GM21390 (cell line): ENCODE measurements around the gene LRTM1.

Experiments used
- ATAC-seq: cut with Tn5 transposase; IDR thresholded peaks from one replicate; pipeline ENCODE4 v1.9.1; 2021; ENCODE audit not compliant: unreplicated experiment

The LRTM1 gene

GRCh38 chr3:54897028-54897711 lies 30.7 kb downstream of the LRTM1 start:
- ATAC-seq, result no peak

DNA sequence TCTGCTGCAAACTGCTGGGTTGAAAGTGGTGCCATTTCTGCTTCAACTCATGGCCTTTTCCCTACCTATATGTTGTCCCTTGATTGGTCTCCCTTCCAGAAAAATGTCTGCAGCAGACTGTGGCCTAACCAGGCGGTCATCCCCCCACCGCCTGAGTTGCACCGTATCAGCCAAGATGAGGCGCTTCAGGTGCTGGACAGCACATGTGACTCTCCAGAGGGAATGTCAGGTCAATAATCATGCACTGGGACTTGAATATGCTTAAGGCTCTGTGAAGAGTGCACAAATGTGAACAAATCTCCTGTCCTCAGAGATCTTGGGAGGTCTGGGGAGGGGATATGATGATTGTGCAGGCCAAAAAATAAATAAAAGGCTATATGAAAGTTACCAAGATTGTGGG lies 32.2 kb downstream of the LRTM1 start:
- ATAC-seq, result no peak

- no peak for ATAC-seq
Measured at GRCh38 chr3:54892168-54892567, 35.7 kb downstream of the LRTM1 start.

- no peak for ATAC-seq
Measured at GRCh38 chr3:54891540-54891897, 36.3 kb downstream of the LRTM1 start.

DNA sequence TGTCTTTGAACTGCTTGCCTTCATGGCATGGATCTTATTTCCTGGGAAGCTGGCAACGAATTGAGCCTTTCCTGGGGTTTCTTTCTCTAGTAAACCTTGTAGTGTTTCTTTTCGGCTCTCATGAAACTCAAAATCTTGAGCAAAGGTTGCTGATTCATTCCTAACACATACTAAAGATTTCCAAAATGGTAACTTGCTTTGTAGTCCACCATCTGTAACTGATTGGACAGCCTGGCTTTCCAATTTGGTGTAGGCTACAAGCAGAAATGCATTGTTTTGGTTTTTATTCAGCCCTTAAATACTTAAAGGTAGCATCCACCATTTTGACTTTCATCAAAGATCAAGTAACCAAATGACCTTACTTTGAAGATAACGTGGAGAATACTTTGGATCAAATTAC lies 38.1 kb downstream of the LRTM1 start:
- no peak for ATAC-seq

DNA sequence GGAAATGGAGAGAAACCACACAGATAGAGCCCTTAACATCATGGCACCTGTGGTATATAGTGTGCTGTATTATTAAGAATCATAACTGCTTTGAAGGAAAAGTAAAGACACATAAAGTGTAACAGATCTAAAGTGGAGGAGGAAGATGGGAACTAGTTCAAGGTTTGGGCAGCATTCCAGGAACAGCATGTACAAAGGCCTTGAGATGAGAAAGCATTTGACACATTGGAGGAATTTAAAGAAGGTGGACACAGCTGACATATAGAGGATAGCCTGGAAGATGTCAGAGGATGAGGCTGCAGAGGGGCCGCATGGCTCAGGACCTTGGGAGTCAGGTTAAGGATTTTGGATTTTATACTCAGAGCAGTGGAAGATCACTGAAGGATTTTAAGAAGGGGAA lies 39.0 kb downstream of the LRTM1 start:
- no peak for ATAC-seq

DNA sequence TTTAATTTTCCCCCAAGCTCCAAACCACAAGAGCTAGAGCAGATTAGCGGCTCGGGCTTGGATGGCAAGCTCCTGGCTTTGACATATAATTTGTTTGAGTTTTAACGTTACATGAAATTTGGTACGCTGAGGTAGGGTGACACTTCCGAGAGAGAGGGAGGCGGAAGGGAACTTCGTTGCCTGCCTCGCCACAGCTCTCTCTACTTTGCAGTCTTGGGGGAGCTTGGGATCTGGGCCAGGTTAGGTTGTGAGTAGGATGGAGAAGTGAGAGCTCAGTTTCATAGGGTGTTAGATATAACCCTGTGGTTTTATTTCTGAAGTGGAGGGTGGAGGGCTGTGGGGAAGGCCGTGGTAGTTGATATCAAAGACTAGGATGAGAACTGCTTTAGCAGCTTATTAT lies 39.7 kb downstream of the LRTM1 start:
- ATAC-seq, result no peak

- ATAC-seq, result no peak
Measured at GRCh38 chr3:54882129-54882833, 45.6 kb downstream of the LRTM1 start.

DNA sequence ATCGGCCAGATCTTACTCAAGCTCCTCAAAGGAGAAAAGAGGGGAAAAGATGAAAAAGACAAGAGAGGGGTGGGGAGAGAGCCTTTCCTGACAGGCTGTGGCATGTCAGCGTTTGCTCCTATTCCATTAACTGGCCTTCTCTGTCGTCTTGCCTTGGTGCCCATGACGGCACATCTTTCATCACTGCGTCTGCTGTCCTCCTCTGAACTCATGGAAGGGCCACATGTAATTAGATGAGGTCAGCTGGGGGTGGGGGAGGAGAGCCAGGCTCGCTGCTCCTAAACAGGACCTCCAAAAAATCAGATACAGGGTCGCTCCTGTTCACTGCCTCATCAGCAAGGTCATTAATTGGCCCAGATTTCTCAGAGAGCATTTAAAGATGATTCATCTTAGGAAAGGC lies 49.7 kb downstream of the LRTM1 start:
- ATAC-seq, result no peak

DNA sequence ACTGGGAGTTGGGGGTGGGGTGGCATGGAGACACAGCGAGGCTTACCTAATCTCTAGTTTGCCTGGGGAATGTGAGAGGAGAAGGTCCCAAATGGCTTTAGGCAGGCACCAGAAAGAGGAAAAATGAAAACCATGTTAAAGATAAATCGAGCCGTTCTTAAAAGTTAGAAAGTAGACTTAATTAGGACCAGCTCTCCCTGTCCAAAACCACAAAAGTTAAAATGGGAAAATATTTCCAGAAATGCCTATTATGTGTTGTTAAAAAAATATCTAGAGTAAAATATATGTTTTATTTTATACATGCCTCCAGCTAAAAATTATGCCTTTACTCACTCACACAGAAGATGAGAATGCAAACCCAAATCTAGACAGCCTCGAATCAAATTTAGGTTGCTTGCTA lies 50.1 kb downstream of the LRTM1 start:
- no peak for ATAC-seq

DNA sequence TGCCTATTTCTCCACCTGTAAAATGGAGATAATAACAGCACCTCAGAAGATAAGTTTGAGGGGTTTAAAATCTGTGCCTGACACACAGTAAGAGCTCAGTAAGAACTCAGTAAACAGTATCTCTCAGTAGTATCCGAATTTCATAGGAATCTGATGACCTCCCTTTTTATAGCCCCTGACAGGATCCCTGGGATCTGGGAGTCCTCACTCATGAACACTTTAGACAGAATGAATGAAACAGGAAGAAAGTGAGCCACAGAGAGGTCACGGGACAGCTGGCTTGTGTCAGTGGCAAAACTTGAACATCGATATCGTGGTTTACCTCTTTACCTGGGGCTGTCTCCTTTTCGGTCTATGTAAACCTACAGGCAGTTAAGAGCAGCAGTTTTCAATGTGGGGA lies 51.2 kb downstream of the LRTM1 start:
- ATAC-seq, result no peak

DNA sequence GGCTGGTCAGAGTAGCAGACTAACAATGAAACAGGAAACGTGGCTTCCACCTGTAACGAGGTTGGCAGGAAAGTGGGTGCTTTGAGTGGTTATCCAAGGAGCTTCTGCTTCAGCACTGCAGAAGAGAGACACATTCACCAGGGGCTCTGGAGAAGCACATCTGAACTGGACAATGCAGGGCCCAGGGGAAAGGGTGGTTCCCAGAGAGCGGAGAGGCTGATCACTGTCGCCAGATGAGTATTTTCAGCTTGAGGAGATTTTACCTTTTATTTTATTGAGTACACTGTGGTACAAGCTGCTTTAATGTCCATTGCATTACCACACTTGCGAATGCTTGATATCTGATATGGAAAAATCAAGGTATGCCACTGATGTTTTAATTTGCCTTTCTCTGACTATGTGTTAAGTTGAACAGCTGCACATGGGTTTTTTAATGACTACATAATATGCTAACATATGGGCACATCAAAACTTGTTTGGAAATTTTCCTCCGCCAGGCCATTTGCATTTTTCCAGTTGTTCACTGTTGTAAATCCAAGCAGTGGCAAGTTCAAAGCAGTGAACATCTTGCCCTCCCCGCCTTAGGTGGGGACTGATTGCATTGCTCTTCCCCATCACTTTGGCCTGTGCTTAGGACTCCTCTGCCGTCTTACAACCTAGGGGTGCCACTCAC lies 52.1 kb downstream of the LRTM1 start:
- no peak for ATAC-seq

DNA sequence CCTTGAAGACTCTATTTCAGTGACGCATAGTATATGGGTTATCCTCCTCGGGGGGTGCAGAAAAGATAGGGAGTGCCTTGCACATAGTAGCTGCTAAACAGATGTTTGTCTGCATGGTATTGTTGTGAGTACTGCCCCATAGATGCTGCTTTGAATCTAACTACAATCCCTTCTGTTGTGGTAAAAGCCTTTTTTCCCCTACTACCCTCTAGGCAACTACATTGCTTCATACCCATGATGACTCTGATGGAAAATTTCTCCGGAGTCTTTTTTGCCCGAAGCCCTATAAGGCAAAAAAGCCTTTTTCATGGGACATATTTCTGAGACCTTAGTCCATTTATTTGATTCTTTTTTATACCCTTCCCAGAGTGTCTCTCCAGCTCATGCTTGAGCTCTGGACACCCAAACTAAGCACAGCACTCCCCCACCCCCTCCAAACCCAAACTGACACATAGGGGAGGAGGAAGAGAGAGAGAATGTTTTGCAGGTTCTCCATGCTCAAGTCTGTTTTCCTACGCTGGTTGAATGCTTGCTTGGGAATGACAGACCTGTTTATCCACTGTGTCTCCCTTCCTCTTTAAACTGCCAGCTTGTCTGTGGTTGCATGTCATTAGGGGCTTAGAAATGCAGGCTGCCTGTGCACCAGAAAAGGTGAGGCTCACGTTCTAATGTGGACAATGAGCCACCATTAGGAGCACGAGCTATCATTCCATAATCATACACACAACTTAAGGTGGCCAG lies 52.9 kb downstream of the LRTM1 start:
- ATAC-seq, result no peak

DNA sequence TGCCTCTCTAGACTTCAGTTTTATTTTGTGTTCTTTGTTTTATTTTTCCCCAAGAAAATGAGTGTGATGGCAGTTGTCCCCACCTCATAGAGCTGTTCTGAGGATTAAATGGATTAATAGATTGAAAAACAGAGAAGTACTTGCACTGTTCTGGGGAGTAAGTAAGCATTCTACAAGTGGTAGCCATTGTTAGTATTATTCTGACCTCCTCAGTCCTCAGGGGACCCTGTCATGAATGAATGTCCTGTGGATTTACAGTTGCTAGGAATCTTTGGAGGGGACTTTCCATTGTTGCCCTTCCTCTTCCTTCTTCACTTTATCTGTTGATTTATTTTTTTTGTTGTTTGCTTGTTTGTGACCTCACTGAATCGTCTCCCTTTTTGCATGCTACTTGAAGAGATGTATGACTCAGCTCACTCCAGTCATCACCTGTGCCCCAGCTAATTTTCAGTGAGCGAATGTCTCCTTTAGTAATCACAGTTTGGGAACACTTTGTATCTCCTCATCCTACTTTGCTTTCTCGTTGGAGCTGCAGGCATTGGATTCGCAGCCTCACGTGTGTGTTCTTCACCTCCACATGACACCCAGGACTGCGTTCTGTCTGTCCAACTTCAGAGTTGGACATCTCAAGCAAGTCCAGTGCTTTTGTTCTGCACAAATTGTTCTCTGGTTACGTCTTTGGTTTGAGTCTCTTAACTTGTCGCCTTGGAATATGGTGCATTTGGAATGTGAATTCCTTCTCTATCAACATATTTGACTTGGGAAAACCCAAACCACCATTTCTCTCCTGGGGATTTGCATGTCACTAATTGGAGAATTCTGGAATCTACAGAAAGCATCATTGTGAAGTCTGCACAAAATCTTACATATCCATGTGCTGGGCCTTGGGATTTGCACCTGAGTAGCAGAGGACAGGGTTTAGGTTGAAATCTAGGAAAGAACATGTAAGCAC lies 54.5 kb downstream of the LRTM1 start:
- ATAC-seq, result no peak

GRCh38 chr3:54871867-54872266 lies 56.0 kb downstream of the LRTM1 start:
- ATAC-seq, result no peak

DNA sequence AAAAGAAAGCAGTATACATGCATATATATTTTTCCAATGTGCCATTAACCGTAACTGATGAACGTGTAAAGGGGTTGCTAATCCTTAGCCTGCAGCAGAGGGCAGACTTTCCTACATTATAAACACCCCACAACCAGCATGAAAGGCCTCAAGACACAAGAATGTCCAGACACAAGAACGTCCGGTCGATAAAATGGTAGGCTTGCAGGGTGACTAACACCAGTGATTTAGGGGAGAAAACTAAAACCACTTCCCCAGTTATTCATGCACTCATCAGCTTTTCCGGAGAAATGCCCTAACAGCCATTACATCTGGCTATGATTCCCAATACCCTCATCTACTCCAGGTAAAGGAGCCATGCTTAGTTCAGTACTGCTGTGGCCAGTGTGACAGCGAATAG lies 57.4 kb downstream of the LRTM1 start:
- no peak for ATAC-seq
